GM06990 (cell line): ENCODE measurements around the gene FRAT2.
A peak's percentile ranks its signal among the peaks of the same experiment; 100 is the strongest.

Experiments
- DNase-seq: peaks from one replicate; pipeline ENCODE4 v3.0.0-alpha.2; 2011; ENCODE audit not compliant: insufficient read length; ENCODE audit errors: extremely low read depth
- H3K27me3 ChIP-seq: replicated peaks from 2 replicates; pipeline ENCODE4 v1.6.0; 2011; ENCODE audit warnings: low read length; ENCODE audit not compliant: control insufficient read depth, insufficient read depth
- H3K36me3 ChIP-seq: 2 replicates; pipeline ENCODE4 v1.5.1; 2011; ENCODE audit warnings: low read length; ENCODE audit not compliant: control insufficient read depth, insufficient read depth
- H3K4me3 ChIP-seq: replicated peaks from 2 replicates; pipeline ENCODE4 v1.5.1; 2011; ENCODE audit warnings: low read depth, mild to moderate bottlenecking, control low read depth, low read length
- TF ChIP-seq, protein P1 (sequence below): IDR thresholded peaks from 2 replicates; pipeline ENCODE4 v1.5.1; 2011; ENCODE audit warnings: low read length, control low read depth, mild to moderate bottlenecking, inconsistent platforms; ENCODE audit not compliant: insufficient read depth, poor library complexity, severe bottlenecking

FRAT2 gene

DNA sequence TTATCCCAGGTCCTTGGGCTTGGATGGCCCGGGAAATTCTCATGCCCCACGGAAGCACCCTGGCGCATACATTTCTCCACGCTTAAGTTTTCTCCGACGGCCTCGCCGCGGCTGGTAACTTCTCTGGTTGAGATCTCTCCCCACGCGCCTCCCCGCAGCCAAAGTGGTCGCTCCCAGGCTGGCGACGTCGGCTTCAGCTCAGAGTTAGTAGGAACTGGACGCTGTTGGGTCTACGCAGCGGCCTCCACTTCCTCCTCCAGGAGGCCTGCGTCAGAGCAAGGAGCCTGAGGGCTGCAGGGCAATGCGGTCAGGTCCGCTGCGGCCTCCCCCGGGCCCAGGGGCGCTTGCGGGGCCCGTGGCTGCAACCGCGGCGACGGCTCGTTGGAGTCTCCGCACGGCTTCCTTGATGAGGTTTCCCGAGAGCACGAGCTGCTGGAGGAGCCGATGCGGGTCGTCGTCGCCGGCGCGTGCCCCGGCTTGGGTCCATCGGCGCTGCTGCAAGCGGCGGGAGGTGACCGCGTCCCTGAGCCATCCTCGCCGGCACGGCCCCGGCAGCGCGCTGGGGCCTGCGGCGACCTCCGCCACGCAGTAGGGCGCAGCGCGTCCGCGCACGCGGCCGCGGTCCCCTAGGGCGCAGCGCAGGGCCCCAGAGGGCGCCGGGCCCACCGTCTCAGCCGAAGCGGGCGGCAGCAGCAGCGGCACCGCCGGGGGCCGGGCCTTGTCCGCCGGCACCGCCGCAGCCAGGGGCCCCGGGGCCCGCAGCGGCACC lies 744 bp downstream of the FRAT2 start:
- peak overlapping the region; percentile 82 for H3K4me3 ChIP-seq
- TF ChIP-seq, protein P1, sequence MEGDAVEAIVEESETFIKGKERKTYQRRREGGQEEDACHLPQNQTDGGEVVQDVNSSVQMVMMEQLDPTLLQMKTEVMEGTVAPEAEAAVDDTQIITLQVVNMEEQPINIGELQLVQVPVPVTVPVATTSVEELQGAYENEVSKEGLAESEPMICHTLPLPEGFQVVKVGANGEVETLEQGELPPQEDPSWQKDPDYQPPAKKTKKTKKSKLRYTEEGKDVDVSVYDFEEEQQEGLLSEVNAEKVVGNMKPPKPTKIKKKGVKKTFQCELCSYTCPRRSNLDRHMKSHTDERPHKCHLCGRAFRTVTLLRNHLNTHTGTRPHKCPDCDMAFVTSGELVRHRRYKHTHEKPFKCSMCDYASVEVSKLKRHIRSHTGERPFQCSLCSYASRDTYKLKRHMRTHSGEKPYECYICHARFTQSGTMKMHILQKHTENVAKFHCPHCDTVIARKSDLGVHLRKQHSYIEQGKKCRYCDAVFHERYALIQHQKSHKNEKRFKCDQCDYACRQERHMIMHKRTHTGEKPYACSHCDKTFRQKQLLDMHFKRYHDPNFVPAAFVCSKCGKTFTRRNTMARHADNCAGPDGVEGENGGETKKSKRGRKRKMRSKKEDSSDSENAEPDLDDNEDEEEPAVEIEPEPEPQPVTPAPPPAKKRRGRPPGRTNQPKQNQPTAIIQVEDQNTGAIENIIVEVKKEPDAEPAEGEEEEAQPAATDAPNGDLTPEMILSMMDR, result no peak
- DNase-seq, result peak; percentile 58
- no peaks in the 10 kb centered on the region for H3K36me3 ChIP-seq
- no peaks in the 10 kb centered on the region for H3K27me3 ChIP-seq

DNA sequence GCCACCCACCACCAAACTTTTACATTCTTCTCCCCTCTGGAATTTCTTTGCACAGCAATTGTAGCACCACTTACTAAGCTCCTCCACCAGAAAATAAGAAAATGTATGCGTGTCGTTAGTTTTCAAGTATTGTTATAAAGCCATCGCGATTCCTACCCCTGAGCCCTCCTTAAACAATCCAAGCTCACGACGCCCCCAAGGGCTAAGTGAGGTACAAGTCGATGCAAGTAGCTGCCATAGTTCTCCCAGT lies 1.3 kb downstream of the FRAT2 start:
- no peak for DNase-seq
- Histone ChIP-seq H3K27me3 (no peaks in the 10 kb centered on the region), H3K36me3 (no peaks in the 10 kb centered on the region), H3K4me3 (peak overlapping the region; percentile 82)
- TF ChIP-seq, protein P1, result peak; percentile 8

DNA sequence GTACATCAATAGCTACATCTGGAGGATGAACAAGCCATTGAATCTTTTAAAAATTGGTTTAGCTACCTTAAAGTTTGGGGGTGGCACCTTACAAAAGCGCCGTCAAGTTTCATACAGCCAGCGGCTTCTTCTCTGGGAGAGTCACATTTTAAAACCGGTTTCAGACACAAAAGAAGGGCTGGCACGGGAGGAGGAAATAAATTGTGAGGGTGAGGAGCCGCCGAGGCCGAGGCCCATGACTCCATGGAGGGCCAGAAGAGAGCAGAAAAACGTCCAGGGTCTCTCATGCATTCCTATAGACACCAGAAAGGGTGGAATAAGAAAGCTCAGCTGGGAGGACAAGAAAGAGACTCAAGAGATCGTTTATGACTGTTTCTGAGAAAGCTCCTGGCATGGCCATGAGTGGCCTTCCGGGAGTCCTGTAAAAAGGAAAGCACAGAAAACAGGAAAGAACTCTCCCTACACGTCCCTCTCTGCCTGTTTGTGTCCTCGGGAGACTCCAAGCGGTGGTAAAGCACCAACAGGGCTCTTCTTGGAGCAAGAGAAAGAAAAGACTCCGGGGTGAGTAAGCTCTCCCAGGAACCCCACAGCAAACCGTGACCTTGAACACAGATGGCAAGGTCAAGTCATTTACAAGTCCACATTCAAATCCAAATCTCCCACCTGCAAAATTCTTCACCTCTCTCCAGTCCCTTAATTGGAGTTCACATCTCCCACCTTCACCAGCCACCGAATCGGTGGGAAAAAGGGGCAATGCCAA lies 1.8 kb downstream of the FRAT2 start:
- Histone ChIP-seq H3K4me3 (peak overlapping the region; percentile 82), H3K27me3 (no peaks in the 10 kb centered on the region), H3K36me3 (no peaks in the 10 kb centered on the region)
- DNase-seq, result no peak
- TF ChIP-seq, protein P1, result no peak

DNA sequence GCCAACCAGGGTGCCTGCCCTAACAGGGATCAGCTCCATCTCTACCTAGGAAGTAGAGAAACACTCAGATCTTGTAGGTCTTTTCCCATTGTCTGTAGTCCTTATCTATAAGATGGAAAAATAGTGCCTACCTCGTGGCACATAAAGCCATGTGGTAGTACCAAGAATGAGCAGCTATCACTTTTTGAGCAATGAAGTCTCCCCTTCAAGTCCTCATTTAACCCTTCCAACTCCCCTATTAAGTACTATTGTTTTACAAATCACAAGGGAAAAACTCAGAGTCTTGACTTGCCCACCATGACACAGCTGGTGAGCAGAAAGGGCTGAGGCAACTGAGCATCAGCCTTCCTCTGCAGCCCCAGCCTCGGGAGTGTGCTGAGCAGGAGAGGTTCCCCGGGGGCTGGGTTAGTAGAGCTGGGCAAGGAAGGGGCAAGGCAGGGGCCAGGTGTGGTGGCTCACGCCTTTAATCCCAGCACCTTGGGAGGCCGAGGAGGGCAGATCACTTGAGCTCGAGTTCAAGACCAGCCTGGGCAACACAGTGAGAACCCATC lies 3.3 kb downstream of the FRAT2 start:
- Histone ChIP-seq H3K36me3 (no peaks in the 10 kb centered on the region), H3K4me3 (no peak overlapping the region), H3K27me3 (no peaks in the 10 kb centered on the region)
- TF ChIP-seq, protein P1, result no peak
- no peak for DNase-seq

DNA sequence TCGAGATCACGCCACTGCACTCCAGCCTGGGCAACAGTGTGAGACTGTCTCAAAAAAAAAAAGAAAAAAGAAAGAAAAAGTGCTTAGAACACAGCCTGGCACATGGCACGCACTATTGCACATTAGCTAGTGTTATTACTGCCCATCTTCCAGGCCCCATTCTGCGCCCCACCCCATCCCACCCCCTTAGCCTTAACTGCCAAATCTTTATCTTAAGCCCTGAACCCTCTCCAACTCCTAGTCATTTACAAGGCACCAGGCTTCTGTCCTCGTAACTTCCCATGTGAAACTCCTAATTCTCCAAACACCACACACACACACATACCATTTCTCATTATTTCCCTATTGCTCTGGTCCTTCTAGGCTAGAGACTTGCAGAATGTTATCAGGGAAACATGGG lies 4.8 kb downstream of the FRAT2 start:
- H3K27me3 ChIP-seq, result no peaks in the 10 kb centered on the region
- no peaks in the 10 kb centered on the region for H3K36me3 ChIP-seq
- no peak overlapping the region for H3K4me3 ChIP-seq
- DNase-seq, result no peak
- TF ChIP-seq, protein P1, result no peak
